Activated T-helper 1 cell treated with anti-CD3 and anti-CD28 coated beads, Interleukin-2, amount 50 U/mL, for 16 hours (primary cell): ENCODE results near the gene SPDYE2.
"Not testable (repeated sequence)": the region's sequence is repeated elsewhere in the genome, so short reads cannot be mapped to it uniquely, and the experiment has no call there.

Experiments used
- DNase-seq, 2 donors: peaks; one replicate each; pipeline ENCODE4 v3.0.0-alpha.2; 2020; ENCODE audit warnings: low read depth in 1 of 2, low spot score in 1 of 2

Gene SPDYE2

DNA sequence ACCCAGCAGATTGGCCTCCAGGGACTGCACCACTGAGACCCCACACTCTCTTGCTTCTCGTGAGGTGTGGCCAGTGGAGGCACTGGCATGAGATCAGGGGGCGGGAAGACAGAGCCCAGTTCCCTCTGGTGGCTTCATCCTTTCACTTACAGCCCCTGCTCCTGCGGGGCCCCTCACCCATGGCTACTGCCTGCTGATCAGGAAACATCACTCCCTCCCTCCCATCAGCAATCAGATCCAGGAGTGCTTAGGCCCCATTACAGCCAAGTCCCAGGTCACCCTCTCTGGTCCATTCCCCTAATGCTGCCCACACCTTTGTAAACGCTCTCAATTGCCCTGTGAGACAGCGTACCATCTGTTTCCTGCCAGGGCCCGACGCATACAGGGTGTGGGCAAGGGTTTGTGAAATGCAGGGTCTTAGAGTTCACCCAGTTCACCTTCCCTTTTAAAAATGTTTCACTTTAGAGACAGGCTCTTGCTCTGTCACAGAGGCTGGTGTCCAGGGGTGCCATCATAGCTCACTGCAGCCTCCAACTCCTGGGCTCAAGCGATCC, 15.9 kb upstream of the SPDYE2 start:
- DNase-seq = not testable (repeated sequence)

DNA sequence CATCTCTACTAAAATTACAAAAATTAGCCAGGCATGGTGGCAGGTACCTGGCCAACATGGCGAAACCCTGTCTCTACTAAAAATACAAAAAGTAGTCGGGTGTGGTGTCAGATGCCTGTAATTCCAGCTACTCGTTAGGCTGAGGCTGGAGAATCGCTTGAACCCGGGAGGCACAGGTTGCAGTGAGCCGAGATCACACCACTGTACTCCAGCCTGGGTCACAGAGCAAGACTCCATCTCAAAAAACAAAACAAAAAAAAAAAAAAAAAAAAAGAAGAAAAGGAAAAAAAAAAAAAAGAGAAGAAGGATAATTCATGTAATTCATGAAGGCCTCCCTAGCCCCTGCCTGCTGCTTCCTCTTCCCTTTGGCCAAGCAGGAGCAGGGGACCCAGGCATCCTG, 10.4 kb upstream of the SPDYE2 start:
- not testable (repeated sequence) for DNase-seq

GRCh38 chr7:102542083-102542482, 8.9 kb upstream of the SPDYE2 start:
- not testable (repeated sequence) for DNase-seq

GRCh38 chr7:102542771-102543170, 8.3 kb upstream of the SPDYE2 start:
- not testable (repeated sequence) for DNase-seq

- DNase-seq = not testable (repeated sequence)
These were observed 7.4 kb upstream of the SPDYE2 start, which contains the start of gene UPK3BL2 for GRCh38 chr7:102543596-102543995. UPK3BL2 (minus strand) TSS chr7:102543696; CDS start chr7:102543636, 60 bp downstream.

DNA sequence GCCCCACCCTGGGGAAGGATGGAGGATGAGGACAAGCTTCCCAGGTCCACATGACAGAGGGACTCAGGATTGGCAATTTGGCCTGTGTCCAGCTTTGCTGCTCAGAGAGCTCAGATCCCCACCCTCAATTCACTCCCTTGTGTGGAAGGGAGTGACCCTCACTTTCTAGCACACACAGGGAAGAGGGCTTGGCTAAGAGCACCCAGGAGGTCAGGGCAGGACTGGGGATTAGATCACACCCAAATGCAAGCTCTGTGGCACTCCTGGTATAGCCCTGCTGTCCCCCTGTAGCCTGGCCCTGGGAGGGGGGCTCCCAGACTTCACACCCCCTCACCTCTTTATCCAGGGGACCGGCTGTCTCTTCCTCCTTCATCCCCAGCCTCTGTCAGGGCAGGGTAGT, 6.7 kb upstream of the SPDYE2 start:
- not testable (repeated sequence) for DNase-seq

DNA sequence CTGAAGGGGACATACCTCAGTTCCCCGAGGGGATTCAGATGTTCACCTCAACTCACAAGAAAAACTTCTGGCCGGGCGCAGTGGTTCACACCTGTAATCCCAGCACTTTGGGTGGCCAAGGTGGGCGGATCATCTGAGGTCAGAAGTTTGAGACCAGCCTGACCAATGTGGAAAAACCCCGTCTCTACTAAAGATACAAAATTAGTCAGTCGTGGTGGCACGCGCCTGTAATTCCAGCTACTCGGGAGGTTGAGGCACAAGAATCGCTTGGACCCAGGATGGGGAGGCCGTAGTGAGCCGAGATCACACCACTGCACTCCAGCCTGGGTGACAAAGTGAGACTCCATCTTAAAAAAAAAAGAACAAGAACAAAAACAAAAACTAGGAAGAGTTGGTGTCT, 5.7 kb upstream of the SPDYE2 start:
- DNase-seq = not testable (repeated sequence)

GRCh38 chr7:102546353-102546752, 4.7 kb upstream of the SPDYE2 start:
- DNase-seq = not testable (repeated sequence)

GRCh38 chr7:102568620-102569019, 17.6 kb downstream of the SPDYE2 start:
- DNase-seq = not testable (repeated sequence)

DNA sequence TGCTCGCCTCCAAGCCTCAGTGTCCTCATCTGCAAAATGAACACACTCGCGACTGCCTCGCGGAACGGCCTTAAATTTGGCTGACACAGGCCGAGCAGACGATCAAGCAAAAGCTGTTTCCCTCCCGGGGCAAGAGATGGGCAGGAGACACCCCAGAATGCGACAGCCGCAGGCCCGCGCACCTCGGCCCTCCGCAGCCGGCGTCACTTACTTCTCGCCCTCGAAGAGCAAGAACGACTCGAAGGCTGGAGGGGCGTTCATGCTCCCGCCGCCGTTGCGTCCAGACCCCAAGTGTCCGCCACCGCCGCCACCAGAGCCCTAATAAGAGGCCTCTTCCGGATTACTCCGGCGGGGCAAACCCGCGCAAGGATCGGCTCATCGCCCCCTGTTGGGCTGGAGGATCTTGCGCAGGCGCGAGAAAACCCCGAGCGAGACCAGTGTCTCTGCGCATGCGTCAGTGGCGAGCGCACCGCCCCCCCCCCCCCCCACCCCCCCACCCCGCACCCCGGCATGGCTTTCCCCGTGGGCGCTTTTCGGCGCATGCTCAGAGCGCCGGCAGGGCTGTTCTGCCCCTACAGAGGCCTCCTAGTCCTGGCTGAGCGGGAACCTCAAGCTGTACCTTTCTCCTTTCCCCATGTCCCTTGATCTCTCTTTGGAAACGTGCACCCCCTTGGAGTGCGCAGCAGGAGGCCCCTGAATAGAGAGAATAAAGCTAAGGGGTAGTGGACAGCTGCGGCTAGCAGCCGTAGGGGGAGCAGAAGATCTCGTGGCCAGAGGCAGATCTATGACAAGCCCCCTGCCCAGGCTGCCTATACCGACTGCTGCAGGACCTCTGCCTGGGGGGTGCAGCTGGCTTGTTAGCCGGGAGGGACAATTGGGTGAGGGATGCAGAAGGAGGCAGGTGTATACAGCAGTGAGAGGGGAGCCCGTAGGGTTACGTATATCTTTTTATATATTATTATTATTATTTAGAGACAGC, 21.5 kb downstream of the SPDYE2 start, which contains the start of gene POLR2J3:
POLR2J3 (minus strand) TSS at position 323 of the 979 bp plus-strand sequence; CDS start at position 261, 62 bp downstream.
- peak; percentile 93 to 100 for DNase-seq

GRCh38 chr7:102574607-102575006, 23.6 kb downstream of the SPDYE2 start:
- not testable (repeated sequence) for DNase-seq

- DNase-seq = not testable (repeated sequence)
These were observed 25.3 kb downstream of the SPDYE2 start for GRCh38 chr7:102576363-102576762.

- not testable (repeated sequence) for DNase-seq
These were observed 26.6 kb downstream of the SPDYE2 start for GRCh38 chr7:102577315-102578240.

- not testable (repeated sequence) for DNase-seq
These were observed 27.5 kb downstream of the SPDYE2 start for GRCh38 chr7:102578486-102578885.

GRCh38 chr7:102581722-102582121, 30.7 kb downstream of the SPDYE2 start:
- not testable (repeated sequence) for DNase-seq

DNA sequence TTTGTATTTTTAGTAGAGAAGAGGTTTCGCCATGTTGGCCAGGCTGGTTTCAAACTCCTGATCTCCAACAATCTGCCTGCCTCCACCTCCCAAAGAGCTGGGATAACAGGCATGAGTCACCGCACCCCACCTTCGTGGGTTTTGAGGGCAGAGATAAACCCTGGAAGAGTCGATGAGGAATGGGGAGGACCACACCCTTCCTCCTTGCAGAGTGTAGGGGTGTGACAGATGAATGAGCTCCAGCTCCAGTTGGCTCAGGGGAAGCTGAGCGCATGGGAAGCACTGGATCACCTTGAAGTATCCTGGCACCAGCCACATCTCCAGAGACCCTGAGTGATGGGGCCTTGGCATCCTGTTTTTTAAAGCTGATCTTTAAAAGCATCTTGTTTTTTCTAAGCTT, 32.5 kb downstream of the SPDYE2 start:
- not testable (repeated sequence) for DNase-seq

DNA sequence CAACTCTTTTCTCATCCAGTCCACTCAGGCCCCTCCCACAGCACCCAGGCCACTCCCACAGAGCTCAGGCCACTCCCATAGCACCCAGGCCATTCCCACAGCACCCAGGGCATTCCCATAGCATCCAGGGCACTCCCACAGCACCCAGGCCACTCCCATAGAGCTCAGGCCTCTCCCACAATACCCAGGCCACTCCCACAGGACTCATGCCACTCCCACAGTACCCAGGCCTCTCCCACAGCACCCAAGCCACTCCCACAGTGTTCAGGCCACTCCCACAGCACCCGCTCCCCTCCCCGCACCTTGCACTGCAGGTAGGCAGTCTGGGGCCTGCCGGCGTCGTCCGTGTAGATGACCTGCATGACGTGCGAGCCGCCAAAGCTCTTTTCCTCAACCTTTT, 38.8 kb downstream of the SPDYE2 start:
- DNase-seq = not testable (repeated sequence)

DNA sequence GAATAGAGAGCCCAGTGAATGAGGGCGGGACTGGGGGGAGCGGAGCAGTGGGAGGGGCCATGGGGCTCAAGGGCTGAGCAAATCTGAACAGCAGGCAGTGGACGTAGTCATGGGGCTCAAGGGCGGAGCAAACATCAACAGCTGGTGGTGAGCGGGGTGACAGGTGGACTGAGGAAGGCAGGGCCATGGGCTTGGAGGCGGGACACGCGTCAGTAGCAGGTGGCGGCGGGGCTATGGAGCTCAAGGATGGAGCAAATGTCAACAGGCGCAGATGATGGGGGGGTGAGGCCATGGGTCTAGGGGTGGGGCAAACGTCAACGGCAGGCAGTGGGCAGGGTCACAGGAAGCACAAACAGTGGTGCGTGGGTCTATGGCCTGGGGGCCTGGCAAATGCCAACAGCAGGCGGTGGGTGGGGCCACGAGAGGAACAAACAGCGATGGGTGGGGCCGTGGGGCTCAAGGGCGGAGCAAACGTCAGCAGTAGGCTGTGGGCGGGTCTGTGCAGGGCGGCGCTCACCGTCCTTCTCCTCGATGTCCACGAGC, 41.5 kb downstream of the SPDYE2 start:
- DNase-seq = peak in 1 of 2 donors; percentile 7

DNA sequence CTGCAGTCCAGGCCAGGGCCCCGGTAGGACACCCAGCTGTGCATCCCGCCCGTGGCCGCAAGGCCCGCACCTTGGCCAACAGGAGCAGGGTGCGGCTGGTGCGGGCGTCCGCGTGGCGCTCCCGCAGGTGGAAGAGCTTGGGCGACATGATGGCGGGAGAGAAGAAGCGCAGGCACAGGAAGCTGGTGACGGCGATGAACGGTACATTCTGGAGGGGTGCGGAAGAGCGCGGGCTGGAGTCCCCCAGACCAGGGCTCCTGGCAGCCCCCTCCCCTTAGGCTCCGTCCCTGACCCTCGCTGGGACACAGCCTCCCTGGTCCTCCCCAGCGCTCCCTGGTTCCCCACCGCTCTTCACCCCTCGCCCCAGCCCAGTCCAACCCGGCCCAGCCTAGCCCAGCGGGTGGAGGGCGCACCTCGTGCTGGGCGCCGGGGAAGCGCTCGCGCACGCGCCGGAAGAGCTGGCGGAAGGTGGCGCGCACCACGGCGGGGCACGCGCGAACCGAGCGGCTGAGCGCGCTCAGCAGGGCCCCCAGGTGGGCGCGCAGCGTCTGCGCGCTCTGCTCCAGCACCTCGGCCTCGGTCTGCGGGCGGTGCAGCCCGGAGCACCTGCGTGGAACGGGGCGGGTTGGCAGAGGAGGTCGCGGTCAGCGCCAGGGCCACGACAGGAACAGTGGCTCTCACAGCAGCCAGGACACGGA, 42.8 kb downstream of the SPDYE2 start:
- DNase-seq = not testable (repeated sequence)

- peak in 1 of 2 donors; percentile 3 for DNase-seq
These were observed 45.0 kb downstream of the SPDYE2 start for GRCh38 chr7:102596036-102596435.
